OCI-M2 (cell line): Measurements from ENCODE around the gene IMPDH1.

ENCODE experiments used
- DNase-seq: peaks from one replicate; lab custom pipeline; 2025; ENCODE audit not compliant: unreplicated experiment; lab: John Stamatoyannopoulos, UW

Gene IMPDH1

GRCh38 chr7:128361411-128362379, 48.1 kb downstream of the IMPDH1 start, which contains the start of gene PRRT4:
Gene PRRT4 (minus strand): TSS chr7:128361690.
- DNase-seq = no peak

GRCh38 chr7:128360359-128360678, 49.5 kb downstream of the IMPDH1 start:
- DNase-seq = no peak

GRCh38 chr7:128359939-128360338, 49.8 kb downstream of the IMPDH1 start:
- no peak for DNase-seq

- no peak for DNase-seq
These were observed 50.4 kb downstream of the IMPDH1 start for GRCh38 chr7:128359336-128359735.

GRCh38 chr7:128358233-128358632, 51.5 kb downstream of the IMPDH1 start:
- no peak for DNase-seq

GRCh38 chr7:128357217-128357613, 52.6 kb downstream of the IMPDH1 start:
- no peak for DNase-seq

GRCh38 chr7:128356546-128357216, 53.1 kb downstream of the IMPDH1 start:
- no peak for DNase-seq

- no peak for DNase-seq
These were observed 56.2 kb downstream of the IMPDH1 start for GRCh38 chr7:128353610-128354009.

- DNase-seq = no peak
These were observed 56.6 kb downstream of the IMPDH1 start for GRCh38 chr7:128353189-128353588.

- no peak for DNase-seq
These were observed 57.1 kb downstream of the IMPDH1 start for GRCh38 chr7:128352636-128353035.

GRCh38 chr7:128352153-128352537, 57.6 kb downstream of the IMPDH1 start:
- DNase-seq = no peak

GRCh38 chr7:128351296-128352152, 58.3 kb downstream of the IMPDH1 start:
- DNase-seq = no peak

GRCh38 chr7:128350708-128351295, 59.0 kb downstream of the IMPDH1 start:
- no peak for DNase-seq

- DNase-seq = no peak
These were observed 60.3 kb downstream of the IMPDH1 start for GRCh38 chr7:128349466-128349825.

- no peak for DNase-seq
These were observed 62.1 kb downstream of the IMPDH1 start for GRCh38 chr7:128347647-128348097.

GRCh38 chr7:128344431-128344774, 65.4 kb downstream of the IMPDH1 start:
- no peak for DNase-seq

GRCh38 chr7:128343554-128344430, 66.0 kb downstream of the IMPDH1 start, which contains the start of gene RBM28:
Gene RBM28 (minus strand): TSS chr7:128343908. CDS start chr7:128343793, 115 bp downstream.
- DNase-seq = peak; percentile 90
